Endothelial cell of umbilical vein (primary cell): ENCODE data around the gene IFNB1. TPM values are rescaled to one million over a fixed set of nuclear protein-coding genes. Genes with fewer than 3 reads are reported as not detected.

Experiments used
- BruUV-seq: library from RNA; stranded (reverse); fragments of 400-500 nt; replicated peaks from 2 replicates; lab custom pipeline; 2021; lab: Mats Ljungman, UMichigan
- CTCF ChIA-PET: fragments of 300-600, 350-600 bp; sonication (Branson Sonifier 250); formaldehyde crosslinking; loops from one replicate; lab custom pipeline; 2021; ENCODE audit warnings: antibody characterized with exemption, inconsistent platforms; lab: Charles Lee
- POLR2A ChIA-PET: fragments of 300-600, 350-600 bp; sonication (Branson Sonifier 250); formaldehyde crosslinking; loops from one replicate; lab custom pipeline; 2021; ENCODE audit warnings: antibody characterized with exemption, inconsistent platforms; lab: Charles Lee
- DNase-seq: peaks from one replicate; pipeline ENCODE4 v3.0.0-alpha.2; 2011; ENCODE audit warnings: low read depth, low spot score
- FAIRE-seq: peaks from 2 replicates; lab custom pipeline; 2011; peaks lifted over from hg19 to GRCh38; lab: Jason Lieb, UNC
- H2AFZ ChIP-seq: 2 replicates; pipeline ENCODE4 v1.6.0; 2012; ENCODE audit warnings: low read depth, low read length, control low read depth, inconsistent platforms
- H3K27ac ChIP-seq: 2 replicates; pipeline ENCODE4 v1.5.1; 2011; ENCODE audit warnings: low read depth, mild to moderate bottlenecking, control low read depth, low read length, moderate library complexity; ENCODE audit not compliant: insufficient read depth
- H3K27me3 ChIP-seq, 2 experiments: 2 replicates each; pipeline versions ENCODE4 v1.6.0 to v1.6.1; 2011; ENCODE audit warnings: low read length in 2 of 2, mixed read lengths in 1 of 2; ENCODE audit not compliant: control insufficient read depth in 2 of 2, insufficient read depth in 2 of 2
- H3K36me3 ChIP-seq, 2 experiments: 2 replicates in 1 of 2; 3 replicates in 1 of 2; pipeline ENCODE4 v1.5.1; 2011; ENCODE audit warnings: low read length in 2 of 2, mild to moderate bottlenecking in 1 of 2, moderate library complexity in 1 of 2; ENCODE audit not compliant: control insufficient read depth in 2 of 2, insufficient read depth in 2 of 2; ENCODE audit errors: extremely low read depth in 1 of 2
- H3K4me1 ChIP-seq: 3 replicates; pipeline ENCODE4 v1.5.1; 2011; ENCODE audit warnings: mild to moderate bottlenecking, low read length; ENCODE audit not compliant: control insufficient read depth, insufficient read depth; ENCODE audit errors: extremely low read depth
- H3K4me2 ChIP-seq: 2 replicates; pipeline ENCODE4 v1.6.1; 2011; ENCODE audit warnings: low read length, control low read depth, mixed read lengths; ENCODE audit not compliant: insufficient read depth
- H3K4me3 ChIP-seq, 3 experiments: fragments of 200-600 bp in 1 of 3; sonication (generic), shearing (Covaris generic) in 1 of 3; replicated peaks in 1 of 3; 2 replicates each; pipeline ENCODE4 v1.5.1; 2011 to 2016; ENCODE audit warnings: control low read depth in 3 of 3, low read length in 3 of 3, mild to moderate bottlenecking in 2 of 3, inconsistent platforms in 1 of 3, low read depth in 1 of 3, moderate library complexity in 1 of 3; ENCODE audit not compliant: insufficient read depth in 1 of 3
- H3K79me2 ChIP-seq: 2 replicates; pipeline ENCODE4 v1.6.0; 2012; ENCODE audit warnings: low read length, inconsistent platforms; ENCODE audit not compliant: control insufficient read depth, insufficient read depth
- H3K9ac ChIP-seq: replicated peaks from 2 replicates; pipeline ENCODE3; 2011; ENCODE audit warnings: low read length, control low read depth; ENCODE audit not compliant: insufficient read depth; ENCODE audit errors: extremely low read depth
- H3K9me1 ChIP-seq: replicated peaks from 3 replicates; pipeline ENCODE4 v1.6.0; 2011; ENCODE audit warnings: mild to moderate bottlenecking, low read length; ENCODE audit not compliant: control insufficient read depth, insufficient read depth; ENCODE audit errors: extremely low read depth
- H3K9me3 ChIP-seq: replicated peaks from 2 replicates; pipeline ENCODE4 v1.5.1; 2012; ENCODE audit warnings: low read length, inconsistent platforms; ENCODE audit not compliant: control insufficient read depth, insufficient read depth
- H4K20me1 ChIP-seq: replicated peaks from 2 replicates; pipeline ENCODE3; 2011; ENCODE audit warnings: mild to moderate bottlenecking, low read length; ENCODE audit not compliant: control insufficient read depth, insufficient read depth; ENCODE audit errors: extremely low read depth
- EZH2 ChIP-seq: IDR thresholded peaks from 2 replicates; pipeline ENCODE4 v1.6.1; 2012; ENCODE audit warnings: borderline replicate concordance, low read depth, mild to moderate bottlenecking, moderate library complexity, low read length, inconsistent platforms; ENCODE audit not compliant: severe bottlenecking
- FOS ChIP-seq: IDR thresholded peaks from 2 replicates; pipeline ENCODE4 v1.6.1; 2011; ENCODE audit warnings: mild to moderate bottlenecking, low read length, moderate library complexity, borderline replicate concordance; ENCODE audit not compliant: insufficient read depth
- GATA2 ChIP-seq: IDR thresholded peaks from 2 replicates; pipeline ENCODE4 v1.7.0; 2011; ENCODE audit warnings: low read depth, mild to moderate bottlenecking, moderate library complexity, mixed read lengths, low read length; ENCODE audit not compliant: insufficient read length, insufficient read depth
- JUN ChIP-seq: IDR thresholded peaks from 2 replicates; pipeline ENCODE4 v1.6.1; 2011; ENCODE audit warnings: borderline replicate concordance, low read depth; ENCODE audit not compliant: insufficient read length, insufficient read depth
- MYC ChIP-seq: IDR thresholded peaks from one replicate; pipeline ENCODE4 v1.6.1; 2011; ENCODE audit warnings: mild to moderate bottlenecking, low read depth, low read length
- POLR2A ChIP-seq: IDR thresholded peaks from 2 replicates; pipeline ENCODE4 v1.6.1; 2012; ENCODE audit warnings: low read depth, mild to moderate bottlenecking, control low read depth, low read length
- POLR2AphosphoS5 ChIP-seq: IDR thresholded peaks from 2 replicates; pipeline ENCODE4 v1.6.1; 2012; ENCODE audit warnings: low read depth, mild to moderate bottlenecking, control low read depth, low read length, moderate library complexity; ENCODE audit not compliant: insufficient read depth
- dilution Hi-C: fragments of 300-500 bp; cut with MboI; formaldehyde crosslinking; loops from one replicate; pipeline ENCODE4 v1.15.0; 2019; ENCODE audit warnings: low sequenced_read_pairs; ENCODE audit not compliant: extremely low pct_ligation_motif_present
- intact Hi-C: fragments of 100-400 bp; cut with micrococcal nuclease; formaldehyde crosslinking; loops from one replicate; pipeline ENCODE4 v1.10.0; 2022
- polyA plus RNA-seq, 4 experiments: library from polyadenylated mRNA; depleted of rRNA in 3 of 4; stranded (reverse) in 3 of 4; unstranded in 1 of 4; fragments of >200 nt; gene quantifications; 2 replicates each; pipeline versions ENCODE4 v1.2.1 to v1.2.3, GENCODE V29; 2011 to 2012; ENCODE audit warnings: missing spikeins in 1 of 4
- total RNA-seq: library from RNA; stranded (reverse); gene quantifications from 2 replicates; pipeline ENCODE4 v1.2.3, GENCODE V29; 2021
- TF ChIP-seq, protein P1 (sequence below): IDR thresholded peaks from 2 replicates; pipeline ENCODE4 v1.6.1; 2011; ENCODE audit not compliant: insufficient read depth, insufficient read length
- TF ChIP-seq, protein P2 (sequence below), 2 donors: IDR thresholded peaks; 1 replicate in 1 of 2; 2 replicates in 1 of 2; pipeline ENCODE4 v1.5.1; 2011; ENCODE audit warnings: low read length in 2 of 2, mild to moderate bottlenecking in 2 of 2, moderate library complexity in 2 of 2, control low read depth in 1 of 2, inconsistent platforms in 1 of 2, low read depth in 1 of 2; ENCODE audit not compliant: insufficient read depth in 1 of 2; ENCODE audit errors: extremely low read depth in 1 of 2

IFNB1 gene
- total and polyA plus RNA-seq, 2 donors (not counting 3 experiments of a cell fraction or from before 2014, with no cell fraction given): not detected

DNA sequence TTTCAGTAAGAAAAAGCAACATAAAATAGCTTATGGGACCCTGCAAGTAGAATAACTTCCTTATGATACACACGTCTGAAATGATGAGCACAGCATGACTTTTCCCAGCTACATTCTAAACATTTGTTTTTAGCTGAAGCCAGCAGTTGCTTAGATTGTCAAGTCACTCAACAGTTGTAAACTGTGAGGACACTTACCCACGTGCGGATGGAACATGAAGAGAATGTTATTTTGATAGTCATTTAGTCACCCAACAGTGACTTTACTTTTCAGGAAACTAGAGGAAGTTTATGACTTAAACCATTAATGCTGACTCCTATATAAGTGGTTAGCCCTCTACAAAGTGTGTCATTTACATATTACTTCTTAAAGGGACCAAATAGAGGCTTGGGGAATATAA lies 49.3 kb downstream of the IFNB1 start:
- Histone ChIP-seq H3K4me1 (peaks cover 6% of the 10 kb centered on the region), H2AFZ (no peak overlapping the region), H3K27me3 (no peaks in the 10 kb centered on the region), H4K20me1 (no peaks in the 10 kb centered on the region), H3K9ac (no peak overlapping the region), H3K9me3 (no peaks in the 10 kb centered on the region), H3K4me3 (no peak overlapping the region), H3K27ac (no peak overlapping the region), H3K36me3 (no peaks in the 10 kb centered on the region), H3K4me2 (no peak overlapping the region), H3K9me1 (no peaks in the 10 kb centered on the region), H3K79me2 (no peaks in the 10 kb centered on the region)
- intact Hi-C loops: loop anchor here (5.0 to 10.0 kb wide), 2 partner anchors 64 to 396 kb away; no protein-coding TSS in a partner anchor
- BruUV-seq: no TSS peak
- no peak for TF ChIP-seq EZH2
- TF ChIP-seq, protein P1, sequence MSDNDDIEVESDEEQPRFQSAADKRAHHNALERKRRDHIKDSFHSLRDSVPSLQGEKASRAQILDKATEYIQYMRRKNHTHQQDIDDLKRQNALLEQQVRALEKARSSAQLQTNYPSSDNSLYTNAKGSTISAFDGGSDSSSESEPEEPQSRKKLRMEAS: no peak
- TF ChIP-seq POLR2AphosphoS5: no peak
- TF ChIP-seq JUN: no peak
- TF ChIP-seq, protein P2, sequence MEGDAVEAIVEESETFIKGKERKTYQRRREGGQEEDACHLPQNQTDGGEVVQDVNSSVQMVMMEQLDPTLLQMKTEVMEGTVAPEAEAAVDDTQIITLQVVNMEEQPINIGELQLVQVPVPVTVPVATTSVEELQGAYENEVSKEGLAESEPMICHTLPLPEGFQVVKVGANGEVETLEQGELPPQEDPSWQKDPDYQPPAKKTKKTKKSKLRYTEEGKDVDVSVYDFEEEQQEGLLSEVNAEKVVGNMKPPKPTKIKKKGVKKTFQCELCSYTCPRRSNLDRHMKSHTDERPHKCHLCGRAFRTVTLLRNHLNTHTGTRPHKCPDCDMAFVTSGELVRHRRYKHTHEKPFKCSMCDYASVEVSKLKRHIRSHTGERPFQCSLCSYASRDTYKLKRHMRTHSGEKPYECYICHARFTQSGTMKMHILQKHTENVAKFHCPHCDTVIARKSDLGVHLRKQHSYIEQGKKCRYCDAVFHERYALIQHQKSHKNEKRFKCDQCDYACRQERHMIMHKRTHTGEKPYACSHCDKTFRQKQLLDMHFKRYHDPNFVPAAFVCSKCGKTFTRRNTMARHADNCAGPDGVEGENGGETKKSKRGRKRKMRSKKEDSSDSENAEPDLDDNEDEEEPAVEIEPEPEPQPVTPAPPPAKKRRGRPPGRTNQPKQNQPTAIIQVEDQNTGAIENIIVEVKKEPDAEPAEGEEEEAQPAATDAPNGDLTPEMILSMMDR (IDR thresholded peaks at IDR 0.05; ENCODE audit: extremely low read depth in 1 of 2, insufficient read depth in 1 of 2, low read depth in 1 of 2, low read length in 2 of 2): no peak
- TF ChIP-seq GATA2: no peak
- no peak for TF ChIP-seq MYC
- no peak for TF ChIP-seq FOS
- no peak for TF ChIP-seq POLR2A
- ChIA-PET POLR2A (no interaction called here), CTCF (interaction anchor here (2.5 kb wide), 1 partner anchor 10 kb away, joined by 9 read pairs; no protein-coding TSS in a partner anchor)
- dilution Hi-C loops: no loop called here
- DNase-seq (no peak), FAIRE-seq (no peak)
